HL-60 (cell line): ENCODE results near the gene ADAMTSL3.

ENCODE experiments used
- DNase-seq, 2 experiments: peaks; one replicate each; pipeline ENCODE4 v3.0.0-alpha.2; 2010 to 2020; ENCODE audit warnings: low read depth in 1 of 2, low spot score in 1 of 2
- H3K27ac ChIP-seq: fragments of 250-450 bp; sonication (Bioruptor Pico); replicated peaks from 2 replicates; pipeline ENCODE4 v1.5.1; 2020; ENCODE audit warnings: mild to moderate bottlenecking, moderate library complexity
- H3K27me3 ChIP-seq: fragments of 250-450 bp; sonication (Bioruptor Pico); 2 replicates; pipeline ENCODE4 v1.5.1; 2021; ENCODE audit warnings: mild to moderate bottlenecking, moderate library complexity; ENCODE audit not compliant: insufficient read depth, poor library complexity, severe bottlenecking
- H3K4me3 ChIP-seq: replicated peaks from 2 replicates; pipeline ENCODE4 v1.5.1; 2011; ENCODE audit warnings: mild to moderate bottlenecking, control low read depth, low read length; ENCODE audit not compliant: insufficient read depth
- GABPA ChIP-seq: IDR thresholded peaks from 2 replicates; pipeline ENCODE4 v1.6.1; 2012; ENCODE audit warnings: low read depth
- POLR2AphosphoS5 ChIP-seq: IDR thresholded peaks from 2 replicates; pipeline ENCODE4 v1.6.1; 2012; ENCODE audit warnings: low read depth
- SPI1 ChIP-seq: IDR thresholded peaks from 2 replicates; pipeline ENCODE4 v1.6.1; 2012; ENCODE audit warnings: low read depth, mild to moderate bottlenecking, borderline replicate concordance
- TF ChIP-seq, protein P1 (sequence below): IDR thresholded peaks from 2 replicates; pipeline ENCODE4 v1.6.1; 2012; ENCODE audit warnings: low read depth; ENCODE audit not compliant: insufficient replicate concordance
- TF ChIP-seq, protein P2 (sequence below): IDR thresholded peaks from one replicate; pipeline ENCODE4 v1.5.1; 2011; ENCODE audit warnings: low read length, control low read depth, inconsistent platforms; ENCODE audit not compliant: insufficient read depth

Gene ADAMTSL3

DNA sequence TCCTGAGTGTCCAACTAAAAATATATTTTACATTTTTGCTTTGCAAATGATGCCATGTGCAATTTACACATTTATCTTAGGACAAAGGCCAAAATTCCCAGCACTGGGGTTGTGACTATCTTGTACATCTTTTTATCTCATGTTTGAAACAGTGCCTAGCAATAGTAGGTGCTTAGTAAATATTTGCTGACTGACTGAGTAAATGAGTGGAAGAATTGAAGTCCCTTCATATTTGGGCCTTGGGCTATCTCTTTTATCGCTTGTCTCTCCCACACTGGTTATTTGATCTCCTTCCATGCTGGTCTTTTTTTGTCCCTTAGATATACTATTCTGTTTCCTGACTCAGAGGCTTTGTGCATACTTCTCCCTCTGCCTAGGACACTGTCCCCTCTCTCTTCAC, 368.6 kb downstream of the ADAMTSL3 start:
- Histone ChIP-seq H3K4me3 (no peak overlapping the region), H3K27me3 (no peaks in the 10 kb centered on the region), H3K27ac (no peak overlapping the region)
- DNase-seq, result no peak
- TF ChIP-seq, protein P1, sequence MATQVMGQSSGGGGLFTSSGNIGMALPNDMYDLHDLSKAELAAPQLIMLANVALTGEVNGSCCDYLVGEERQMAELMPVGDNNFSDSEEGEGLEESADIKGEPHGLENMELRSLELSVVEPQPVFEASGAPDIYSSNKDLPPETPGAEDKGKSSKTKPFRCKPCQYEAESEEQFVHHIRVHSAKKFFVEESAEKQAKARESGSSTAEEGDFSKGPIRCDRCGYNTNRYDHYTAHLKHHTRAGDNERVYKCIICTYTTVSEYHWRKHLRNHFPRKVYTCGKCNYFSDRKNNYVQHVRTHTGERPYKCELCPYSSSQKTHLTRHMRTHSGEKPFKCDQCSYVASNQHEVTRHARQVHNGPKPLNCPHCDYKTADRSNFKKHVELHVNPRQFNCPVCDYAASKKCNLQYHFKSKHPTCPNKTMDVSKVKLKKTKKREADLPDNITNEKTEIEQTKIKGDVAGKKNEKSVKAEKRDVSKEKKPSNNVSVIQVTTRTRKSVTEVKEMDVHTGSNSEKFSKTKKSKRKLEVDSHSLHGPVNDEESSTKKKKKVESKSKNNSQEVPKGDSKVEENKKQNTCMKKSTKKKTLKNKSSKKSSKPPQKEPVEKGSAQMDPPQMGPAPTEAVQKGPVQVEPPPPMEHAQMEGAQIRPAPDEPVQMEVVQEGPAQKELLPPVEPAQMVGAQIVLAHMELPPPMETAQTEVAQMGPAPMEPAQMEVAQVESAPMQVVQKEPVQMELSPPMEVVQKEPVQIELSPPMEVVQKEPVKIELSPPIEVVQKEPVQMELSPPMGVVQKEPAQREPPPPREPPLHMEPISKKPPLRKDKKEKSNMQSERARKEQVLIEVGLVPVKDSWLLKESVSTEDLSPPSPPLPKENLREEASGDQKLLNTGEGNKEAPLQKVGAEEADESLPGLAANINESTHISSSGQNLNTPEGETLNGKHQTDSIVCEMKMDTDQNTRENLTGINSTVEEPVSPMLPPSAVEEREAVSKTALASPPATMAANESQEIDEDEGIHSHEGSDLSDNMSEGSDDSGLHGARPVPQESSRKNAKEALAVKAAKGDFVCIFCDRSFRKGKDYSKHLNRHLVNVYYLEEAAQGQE, result no peak
- TF ChIP-seq SPI1 (no peak), GABPA (no peak), POLR2AphosphoS5 (no peak)
- TF ChIP-seq, protein P2, sequence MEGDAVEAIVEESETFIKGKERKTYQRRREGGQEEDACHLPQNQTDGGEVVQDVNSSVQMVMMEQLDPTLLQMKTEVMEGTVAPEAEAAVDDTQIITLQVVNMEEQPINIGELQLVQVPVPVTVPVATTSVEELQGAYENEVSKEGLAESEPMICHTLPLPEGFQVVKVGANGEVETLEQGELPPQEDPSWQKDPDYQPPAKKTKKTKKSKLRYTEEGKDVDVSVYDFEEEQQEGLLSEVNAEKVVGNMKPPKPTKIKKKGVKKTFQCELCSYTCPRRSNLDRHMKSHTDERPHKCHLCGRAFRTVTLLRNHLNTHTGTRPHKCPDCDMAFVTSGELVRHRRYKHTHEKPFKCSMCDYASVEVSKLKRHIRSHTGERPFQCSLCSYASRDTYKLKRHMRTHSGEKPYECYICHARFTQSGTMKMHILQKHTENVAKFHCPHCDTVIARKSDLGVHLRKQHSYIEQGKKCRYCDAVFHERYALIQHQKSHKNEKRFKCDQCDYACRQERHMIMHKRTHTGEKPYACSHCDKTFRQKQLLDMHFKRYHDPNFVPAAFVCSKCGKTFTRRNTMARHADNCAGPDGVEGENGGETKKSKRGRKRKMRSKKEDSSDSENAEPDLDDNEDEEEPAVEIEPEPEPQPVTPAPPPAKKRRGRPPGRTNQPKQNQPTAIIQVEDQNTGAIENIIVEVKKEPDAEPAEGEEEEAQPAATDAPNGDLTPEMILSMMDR, result no peak

GRCh38 chr15:84023636-84024035, 369.7 kb downstream of the ADAMTSL3 start:
- DNase-seq, result peak in 1 of 2 experiments; percentile 11
- Histone ChIP-seq H3K27me3 (no peaks in the 10 kb centered on the region), H3K27ac (no peak overlapping the region), H3K4me3 (no peak overlapping the region)
- TF ChIP-seq, protein P2, result peak; percentile 19
- TF ChIP-seq GABPA, result no peak

DNA sequence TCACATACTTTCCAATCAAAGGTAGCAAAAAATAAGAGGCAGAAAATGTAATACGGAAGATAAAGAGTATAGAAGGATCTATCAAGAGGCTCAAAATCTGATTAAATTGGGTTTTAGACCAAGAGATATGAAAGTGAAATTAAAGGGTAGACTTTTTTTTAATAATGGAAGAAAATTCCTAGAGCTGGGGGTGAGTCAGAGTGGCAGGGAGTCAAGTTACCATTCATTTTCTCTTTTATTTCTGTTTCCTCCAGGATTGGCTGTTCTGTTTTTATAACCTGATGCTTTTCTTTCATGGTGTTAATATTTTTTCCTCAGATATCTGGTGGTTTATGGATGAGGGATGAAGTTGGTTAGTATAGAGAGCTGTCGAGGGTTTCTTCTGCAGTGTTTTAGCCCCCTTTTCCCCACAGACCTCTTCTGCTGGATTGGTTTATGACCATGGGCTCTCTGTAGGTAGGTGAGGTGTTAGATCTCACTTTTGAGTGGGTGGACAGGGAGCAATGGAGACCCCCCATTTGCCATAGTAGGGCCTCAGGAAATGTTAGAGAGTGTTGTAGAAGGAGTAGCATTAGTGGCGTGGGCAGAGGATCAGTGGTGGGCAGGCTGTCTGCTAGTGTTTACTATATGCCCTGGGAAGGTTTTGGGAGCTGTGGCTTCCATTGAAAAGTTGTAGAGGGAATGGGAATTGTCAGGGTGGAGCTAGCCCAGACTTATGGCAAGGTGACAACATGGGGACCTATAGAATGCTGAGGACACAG, 380.1 kb downstream of the ADAMTSL3 start:
- Histone ChIP-seq H3K4me3 (no peak overlapping the region), H3K27ac (no peak overlapping the region), H3K27me3 (no peaks in the 10 kb centered on the region)
- DNase-seq, result no peak
- TF ChIP-seq SPI1 (no peak), GABPA (no peak), POLR2AphosphoS5 (no peak)
- TF ChIP-seq, protein P2, result no peak
- TF ChIP-seq, protein P1, result no peak
